Measurements from ENCODE around the gene KIRREL3. TPM values are rescaled to one million over a fixed set of nuclear protein-coding genes. Genes with fewer than 3 reads are reported as not detected.

KIRREL3 gene
- total and polyA plus RNA-seq, 2 donors (not counting 3 experiments of a cell fraction or from before 2014, with no cell fraction given): not detected

GRCh38 chr11:126830216-126830806, 170.3 kb downstream of the KIRREL3 start:
- no peak overlapping the region for H3K27ac ChIP-seq (ENCODE audit: insufficient read depth, low read depth, low read length)
- ChIA-PET POLR2A (no interaction called here), CTCF (no interaction called here)
- no peak overlapping the region for H2AFZ ChIP-seq (ENCODE audit: low read depth, low read length)
- dilution Hi-C loops (cut with MboI; ENCODE audit: extremely low pct_ligation_motif_present, low sequenced_read_pairs): no loop called here
- H3K4me3 ChIP-seq (replicated peaks in 1 of 3; ENCODE audit: insufficient read depth in 1 of 3, low read depth in 1 of 3, low read length in 3 of 3): no peak overlapping the region
- FAIRE-seq: no peak
- H3K9me3 ChIP-seq (replicated peaks; ENCODE audit: control insufficient read depth, insufficient read depth, low read length): no peaks in the 10 kb centered on the region
- DNase-seq (ENCODE audit: low read depth, low spot score): no peak
- TF ChIP-seq GATA2 (IDR thresholded peaks at IDR 0.05; ENCODE audit: insufficient read depth, insufficient read length, low read depth, low read length) (no peak), POLR2AphosphoS5 (IDR thresholded peaks at IDR 0.05; ENCODE audit: insufficient read depth, low read depth, low read length) (no peak), POLR2A (IDR thresholded peaks at IDR 0.05; ENCODE audit: low read depth, low read length) (no peak), CTCF (IDR thresholded peaks at IDR 0.05; ENCODE audit: extremely low read depth in 1 of 2, insufficient read depth in 1 of 2, low read depth in 1 of 2, low read length in 2 of 2) (no peak), JUN (IDR thresholded peaks at IDR 0.05; ENCODE audit: borderline replicate concordance, insufficient read depth, insufficient read length, low read depth) (no peak), MYC (IDR thresholded peaks at IDR 0.05; ENCODE audit: low read depth, low read length) (no peak), EZH2 (IDR thresholded peaks at IDR 0.05; ENCODE audit: borderline replicate concordance, low read depth, low read length, severe bottlenecking) (no peak), MAX (IDR thresholded peaks at IDR 0.05; ENCODE audit: insufficient read depth, insufficient read length) (no peak), FOS (IDR thresholded peaks at IDR 0.05; ENCODE audit: borderline replicate concordance, insufficient read depth, low read length) (no peak)
- no peak overlapping the region for H3K9ac ChIP-seq (replicated peaks; ENCODE audit: extremely low read depth, insufficient read depth, low read length)
- no peaks in the 10 kb centered on the region for H4K20me1 ChIP-seq (replicated peaks; ENCODE audit: control insufficient read depth, extremely low read depth, insufficient read depth, low read length)
- no TSS peak for BruUV-seq (replicated peaks)
- no peaks in the 10 kb centered on the region for H3K79me2 ChIP-seq (ENCODE audit: control insufficient read depth, insufficient read depth, low read length)
- H3K36me3 ChIP-seq (ENCODE audit: control insufficient read depth in 2 of 2, extremely low read depth in 1 of 2, insufficient read depth in 2 of 2, low read length in 2 of 2): no peaks in the 10 kb centered on the region
- intact Hi-C loops (cut with micrococcal nuclease): no loop called here
- no peak overlapping the region for H3K4me2 ChIP-seq (ENCODE audit: insufficient read depth, low read length)
- no peaks in the 10 kb centered on the region for H3K9me1 ChIP-seq (replicated peaks; ENCODE audit: control insufficient read depth, extremely low read depth, insufficient read depth, low read length)
- H3K4me1 ChIP-seq (ENCODE audit: control insufficient read depth, extremely low read depth, insufficient read depth, low read length): no peaks in the 10 kb centered on the region
- H3K27me3 ChIP-seq (ENCODE audit: control insufficient read depth in 2 of 2, insufficient read depth in 2 of 2, low read length in 2 of 2): no peaks in the 10 kb centered on the region

All from endothelial cell of umbilical vein (primary cell).